GM12873 (cell line): ENCODE measurements around the gene EBI3.

Experiments
- CTCF ChIP-seq: IDR thresholded peaks from 2 replicates; pipeline ENCODE4 v1.5.1; 2012; ENCODE audit warnings: low read depth, mild to moderate bottlenecking, moderate library complexity, low read length, control low read depth; ENCODE audit not compliant: insufficient read depth; ENCODE audit errors: missing control alignments

The EBI3 gene

GRCh38 chr19:4229179-4229931, at the start of gene EBI3:
Gene EBI3 (plus strand): TSS chr19:4229523. CDS start chr19:4229551, 28 bp downstream.
- TF ChIP-seq CTCF, result no peak

- no peak for TF ChIP-seq CTCF
Measured at GRCh38 chr19:4181053-4181508, 48.2 kb upstream of the EBI3 start.

GRCh38 chr19:4182084-4182810, 47.1 kb upstream of the EBI3 start, which contains the start of the genes ANKRD24 and SIRT6:
Gene ANKRD24 (plus strand): TSS chr19:4182689. CDS start chr19:4186426, 3,737 bp downstream.
Gene SIRT6 (minus strand): TSS chr19:4182563. CDS start chr19:4182539, 24 bp downstream.
- no peak for TF ChIP-seq CTCF

- TF ChIP-seq CTCF, result no peak
Measured at GRCh38 chr19:4183967-4184717, 45.2 kb upstream of the EBI3 start.

DNA sequence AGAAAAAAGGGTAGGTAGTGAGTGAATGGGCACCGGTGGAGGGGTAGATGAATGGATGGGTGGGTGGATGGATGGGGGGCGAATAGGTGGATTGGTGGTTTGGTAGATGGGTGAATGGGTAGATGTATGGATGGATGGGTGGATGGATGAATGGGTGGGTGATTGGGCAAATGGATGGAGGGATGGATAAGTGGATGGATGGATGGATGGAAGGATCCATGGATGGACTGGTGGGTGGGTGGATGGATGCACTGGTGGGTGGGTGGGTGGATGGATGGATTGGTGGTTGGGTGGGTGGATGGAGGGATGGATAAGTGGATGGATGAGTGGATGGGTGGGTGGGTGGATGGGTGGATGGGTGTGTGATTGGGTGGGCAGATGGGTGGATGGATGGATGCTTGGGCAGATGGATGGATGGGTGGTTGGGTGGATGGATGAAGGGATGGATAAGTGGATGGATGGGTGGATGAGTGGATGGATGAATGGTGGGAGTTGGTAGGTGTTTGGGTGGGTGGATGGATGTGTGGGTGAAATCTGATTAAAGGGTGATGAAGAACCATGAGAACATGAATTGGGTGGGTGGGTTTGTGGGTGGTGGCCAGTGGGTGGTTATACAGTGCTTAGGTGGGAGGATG, 44.5 kb upstream of the EBI3 start:
- TF ChIP-seq CTCF, result no peak

DNA sequence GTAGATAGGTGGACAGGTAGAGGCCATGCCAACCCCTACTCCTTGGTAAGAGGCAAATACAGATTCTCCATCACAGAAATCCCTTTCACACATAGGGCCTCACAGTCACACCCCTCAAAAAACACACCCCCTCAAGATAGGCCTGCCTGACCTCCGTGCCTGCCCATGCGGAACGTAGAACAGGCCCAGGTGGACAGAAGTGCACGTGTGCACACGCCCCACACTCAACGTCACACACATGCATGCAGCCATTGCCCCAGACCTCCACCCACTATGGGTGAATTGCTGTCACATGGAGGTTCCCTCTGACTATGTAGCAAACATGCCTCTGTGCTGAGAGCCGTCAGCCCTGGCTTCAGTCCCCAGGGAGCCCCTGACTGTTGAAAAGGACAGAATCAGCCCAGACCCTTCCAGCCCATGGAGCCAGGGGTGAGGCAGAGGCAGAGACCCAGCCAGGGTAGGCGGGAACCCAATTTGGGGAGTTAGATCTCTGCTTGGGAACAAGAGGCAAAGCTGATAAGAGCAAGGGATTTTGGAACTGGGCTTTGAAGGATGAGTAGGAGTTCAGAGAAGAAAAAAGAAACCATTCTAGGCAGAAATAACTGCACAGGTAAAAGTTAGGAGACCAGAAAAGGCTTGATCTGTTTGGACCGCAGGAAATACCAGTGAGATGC, 43.8 kb upstream of the EBI3 start:
- TF ChIP-seq CTCF, result no peak
